ENCODE results near the gene ZNF558.

ZNF558 gene

DNA sequence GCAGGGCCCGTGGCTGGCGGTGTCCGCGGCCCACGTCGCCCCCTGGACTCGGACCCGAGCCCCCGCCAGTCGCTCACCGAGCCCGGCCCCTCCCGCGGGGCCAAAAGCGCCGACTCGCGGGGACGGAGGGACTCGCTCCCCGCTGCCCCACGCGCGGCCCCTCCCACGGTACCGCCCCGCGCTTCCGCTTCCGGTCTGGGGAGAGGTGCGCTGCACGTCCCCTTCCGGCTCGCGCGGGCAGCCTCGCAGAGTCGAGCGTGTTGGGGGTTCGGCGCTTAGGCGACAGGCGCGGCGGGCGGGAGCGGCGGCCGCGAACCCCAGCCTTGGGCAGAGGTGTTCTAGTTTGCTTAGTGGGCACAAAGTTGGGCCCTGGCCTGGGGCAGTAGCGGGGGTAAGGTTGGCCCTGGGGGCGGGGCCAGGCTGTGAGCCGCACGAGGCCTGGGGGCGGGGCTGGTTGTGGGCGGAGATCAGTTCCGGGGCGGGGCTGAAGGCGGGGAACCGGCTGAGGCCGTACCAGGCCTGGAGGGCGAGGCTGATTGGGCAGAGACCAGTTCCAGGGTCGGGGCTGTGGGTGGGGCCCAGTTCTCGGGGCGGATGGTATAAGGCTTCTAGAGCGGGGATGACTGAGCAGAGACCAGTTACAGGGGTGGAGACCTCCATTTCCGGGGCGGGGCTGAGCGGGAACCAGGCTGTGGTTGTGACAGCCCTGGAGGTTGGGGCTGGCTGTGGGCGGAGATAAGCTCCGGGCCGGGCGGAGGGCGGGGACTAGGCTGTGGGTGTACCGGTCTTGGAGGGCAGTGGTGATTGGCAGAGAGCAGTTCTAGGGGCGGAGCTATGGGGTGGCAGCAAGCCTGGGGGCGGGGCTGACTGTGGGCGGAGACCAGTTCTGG, at the start of gene ZNF558, which contains the start of gene MBD3L1:
Gene ZNF558, minus strand, starts transcription at position 173 of the 890 bp plus-strand sequence. CDS start 9,645 bp downstream, outside the sequence.
Gene MBD3L1, plus strand, starts transcription at position 246 of the 890 bp plus-strand sequence. CDS start 10,302 bp downstream, outside the sequence.
- DNase-seq: peak; percentile 100

DNA sequence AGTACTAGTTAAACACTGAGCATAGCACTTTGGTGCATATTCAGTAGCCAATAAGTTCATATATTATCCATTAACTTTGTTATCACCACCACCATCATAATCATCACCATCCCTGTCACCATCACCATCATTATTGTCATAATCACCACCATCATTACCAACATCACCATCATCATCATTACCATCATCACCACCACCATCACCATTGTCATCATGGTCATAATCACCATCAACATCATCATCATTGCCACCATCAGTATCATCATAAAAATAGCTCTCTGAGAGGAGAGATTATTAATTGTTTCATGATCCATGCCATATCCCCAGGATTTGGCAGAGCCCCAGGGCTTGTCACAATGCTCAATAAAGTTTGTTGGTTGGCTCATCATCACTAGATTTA, 49.4 kb upstream of the ZNF558 start:
- DNase-seq: no peak

DNA sequence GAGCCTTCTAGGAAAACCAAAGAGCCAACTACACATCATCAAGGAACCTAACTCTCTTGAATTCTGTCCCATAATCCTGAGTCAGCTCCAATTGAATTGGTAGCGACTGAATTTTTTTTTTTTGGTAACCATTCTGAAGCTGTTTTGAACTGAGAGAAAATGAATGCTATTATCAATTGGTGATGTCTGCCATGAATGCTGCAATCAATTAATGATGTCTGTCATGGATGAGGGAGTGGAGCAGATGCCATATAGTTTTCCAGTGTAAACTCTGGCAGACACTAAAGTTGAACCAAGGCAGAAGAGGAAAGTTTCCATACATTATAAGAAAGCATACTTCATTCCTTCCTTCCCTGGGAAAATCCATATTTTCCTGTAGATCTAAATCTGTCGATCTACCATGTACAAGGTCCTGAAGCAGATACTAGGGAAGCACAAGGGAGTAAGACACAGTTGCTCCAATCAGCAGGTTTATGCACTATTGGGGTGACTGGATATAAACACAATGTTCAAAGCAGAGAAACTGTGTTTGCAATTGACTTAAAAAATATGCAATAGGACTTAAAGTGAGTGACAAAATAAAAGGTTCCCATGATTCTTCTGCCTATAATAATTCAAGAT, 48.9 kb upstream of the ZNF558 start:
- DNase-seq: no peak

DNA sequence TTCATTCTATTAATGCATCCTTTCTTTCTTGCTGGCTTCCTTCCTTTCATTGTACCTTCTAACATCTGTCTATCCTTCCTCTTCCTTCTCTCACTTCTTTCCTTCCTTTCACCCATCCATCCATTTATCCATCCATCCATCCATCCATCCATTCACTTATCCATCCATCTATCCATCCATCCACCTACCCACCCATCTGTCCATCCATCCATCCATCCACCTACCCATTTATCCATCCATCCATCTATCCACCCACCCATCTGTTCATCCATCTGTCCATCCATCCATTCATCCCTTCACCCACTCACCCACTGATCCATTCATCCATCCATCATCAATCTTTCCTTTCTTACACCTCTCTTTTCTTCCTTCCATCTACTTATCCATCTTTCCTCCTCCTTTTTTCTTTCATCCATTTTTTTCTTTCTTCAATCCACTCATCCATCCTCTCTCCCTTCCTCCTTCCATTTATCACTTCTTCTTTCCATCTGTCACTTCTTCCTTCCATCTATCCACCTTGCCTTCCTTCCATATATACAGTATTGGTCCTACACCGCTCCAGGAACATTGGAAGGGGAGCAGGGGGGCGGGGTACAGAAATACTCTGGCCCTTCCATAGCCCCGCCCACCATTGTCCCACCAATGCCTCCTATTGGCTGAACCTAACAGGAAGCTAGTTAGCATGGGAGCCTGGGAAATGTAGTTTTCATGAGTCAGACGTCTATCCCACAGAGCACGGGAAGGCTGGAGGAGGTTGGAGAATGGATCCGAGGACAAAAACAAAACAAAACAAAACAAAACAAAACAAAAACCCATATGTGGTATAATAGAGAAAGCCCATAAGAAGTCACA, 46.0 kb upstream of the ZNF558 start:
- no peak for DNase-seq

DNA sequence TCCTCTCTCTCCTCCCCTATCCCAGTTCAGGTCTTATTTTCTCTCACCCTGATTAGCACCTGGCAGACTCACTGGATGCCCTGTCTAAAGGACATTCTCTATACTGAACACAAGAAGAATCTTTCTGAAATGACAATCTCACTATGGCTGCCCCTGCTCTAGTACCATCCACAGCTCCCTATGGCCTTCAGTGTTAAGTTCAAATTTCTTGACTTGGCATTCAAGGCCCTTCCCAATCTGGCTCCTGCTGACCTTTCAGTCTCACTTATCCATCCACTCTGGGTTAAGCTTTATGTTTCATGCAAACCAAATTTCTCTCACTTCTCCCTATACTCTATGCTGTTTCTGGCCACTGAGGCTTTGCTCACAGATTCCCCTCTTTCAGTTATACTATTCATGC, 34.2 kb upstream of the ZNF558 start:
- DNase-seq: no peak

DNA sequence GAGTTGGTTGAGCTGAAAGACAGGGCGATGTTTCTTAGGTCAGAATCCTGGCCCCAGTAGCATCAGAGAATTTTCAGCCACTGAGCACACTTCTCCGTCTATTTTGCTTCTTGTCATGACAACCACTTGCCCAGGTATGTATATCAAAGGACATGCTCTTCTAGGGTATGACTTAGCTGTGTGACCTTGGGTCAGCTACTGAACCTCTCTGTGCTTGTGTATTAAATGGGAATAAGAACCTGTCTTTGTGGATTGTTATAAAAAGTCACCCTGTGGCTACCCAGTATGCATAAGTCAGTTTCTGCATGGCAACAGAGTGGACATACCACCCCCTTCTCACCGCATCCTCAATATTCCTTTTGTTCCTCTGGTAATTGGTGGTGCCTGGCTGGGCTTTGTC, 26.2 kb upstream of the ZNF558 start:
- no peak for DNase-seq

DNA sequence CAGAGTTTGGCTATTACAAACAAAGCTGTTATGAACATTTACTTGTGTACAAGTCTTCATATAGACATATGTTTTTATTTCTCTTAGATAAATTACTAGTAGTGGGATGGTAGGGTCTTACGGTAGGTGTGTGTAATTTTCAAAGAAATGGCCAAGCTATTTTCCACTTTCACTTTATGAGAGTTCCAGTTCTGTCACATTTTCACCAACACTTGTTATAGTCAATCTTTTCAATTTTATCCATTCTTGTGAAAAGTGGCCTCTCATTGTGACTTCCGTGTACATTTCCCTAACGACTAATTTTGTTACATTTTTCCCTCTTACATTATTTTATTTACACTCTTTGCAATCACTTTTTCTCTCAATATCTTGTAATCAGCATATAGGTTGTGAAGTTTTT, 18.4 kb upstream of the ZNF558 start:
- no peak for DNase-seq

DNA sequence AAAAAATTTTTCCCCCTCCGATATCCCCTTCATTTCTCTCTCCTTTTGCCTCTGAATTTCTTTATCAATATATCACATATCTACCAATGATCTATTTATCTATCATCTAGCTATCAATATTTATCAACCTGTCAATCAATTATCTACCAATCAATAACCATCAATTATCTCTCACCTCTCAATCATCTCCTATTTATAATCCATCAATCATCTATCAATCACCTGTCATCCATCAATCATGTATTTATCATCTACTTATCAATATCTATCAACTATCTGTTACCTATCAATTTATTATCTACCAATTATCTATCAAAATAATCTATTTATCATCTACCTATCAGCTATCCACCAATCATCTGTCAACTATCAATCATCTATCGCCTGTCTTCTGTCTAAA, 17.1 kb upstream of the ZNF558 start:
- DNase-seq: no peak

DNA sequence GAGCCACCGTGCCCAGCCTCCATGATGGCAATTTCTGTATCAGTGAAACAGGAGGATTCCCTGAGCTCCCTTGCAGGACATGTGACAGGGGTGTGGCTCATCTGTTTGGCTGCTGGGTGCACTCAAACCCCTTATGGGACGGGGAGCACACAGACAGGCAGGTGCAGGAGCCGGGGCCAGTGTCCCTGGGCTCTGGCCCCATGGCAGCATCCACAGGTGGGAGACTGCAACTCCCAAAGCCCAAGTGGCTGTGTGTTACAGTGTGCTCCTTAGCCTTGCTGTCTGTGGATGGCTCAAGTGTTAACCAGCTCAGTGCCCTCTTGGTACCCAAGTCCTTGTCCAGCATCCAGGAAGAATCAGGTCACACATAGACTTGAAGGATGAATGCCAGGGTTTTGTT, 14.7 kb upstream of the ZNF558 start:
- DNase-seq: no peak

DNA sequence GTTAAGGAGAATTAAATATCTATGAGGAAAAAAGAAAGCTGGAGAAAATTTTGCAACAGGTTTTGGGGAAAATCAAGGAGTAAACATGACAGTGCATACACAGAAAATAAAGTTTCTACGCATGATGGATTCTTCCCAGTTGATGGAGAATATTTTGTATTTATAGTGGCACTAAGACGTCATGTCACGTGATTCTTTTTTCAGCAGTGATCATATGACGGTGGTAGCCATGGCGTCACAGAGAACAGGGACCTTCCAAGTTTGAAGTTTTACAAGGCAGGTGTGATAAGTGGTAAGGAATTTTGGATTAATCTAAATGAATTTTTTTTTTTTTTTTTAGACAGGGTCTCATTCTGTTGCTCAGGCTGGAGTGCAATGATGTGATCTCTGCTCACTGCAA, 8.6 kb upstream of the ZNF558 start:
- no peak for DNase-seq

DNA sequence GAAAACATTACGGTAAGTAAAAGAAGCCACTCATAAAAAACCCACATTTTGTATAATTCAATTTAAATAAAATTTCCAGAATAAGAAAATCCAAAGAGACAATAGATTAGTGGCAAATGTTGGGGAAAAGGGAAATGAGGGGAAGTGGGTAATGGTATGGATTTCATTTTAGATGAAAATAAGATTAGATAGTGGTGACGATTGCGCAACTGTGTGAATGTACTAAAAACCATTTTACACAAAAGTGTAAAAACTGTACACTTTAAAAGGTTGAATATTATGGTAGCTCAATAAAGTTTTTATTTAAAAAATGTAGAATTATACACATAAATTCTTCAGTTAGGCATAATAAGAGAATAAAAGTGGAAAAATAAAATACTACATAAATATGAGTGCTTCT, 3.8 kb upstream of the ZNF558 start:
- no peak for DNase-seq

DNA sequence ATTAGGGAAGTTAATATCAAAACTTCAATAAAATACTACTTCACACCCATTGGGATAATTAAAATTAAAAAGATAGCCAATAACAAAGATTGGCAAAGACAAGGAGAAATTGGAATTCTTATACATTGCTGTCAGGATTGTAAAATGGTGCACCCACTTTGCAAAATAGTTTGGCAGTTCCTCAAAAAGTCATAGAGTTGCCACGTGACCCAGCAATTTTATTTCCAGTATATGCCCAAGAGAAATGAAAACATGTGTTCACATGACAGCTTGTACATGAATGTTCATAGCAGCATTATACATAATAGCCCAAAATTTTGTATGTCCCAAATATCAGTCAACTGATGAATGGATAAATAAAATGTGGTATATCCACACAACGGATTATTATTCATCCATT, 3.3 kb upstream of the ZNF558 start:
- no peak for DNase-seq

DNA sequence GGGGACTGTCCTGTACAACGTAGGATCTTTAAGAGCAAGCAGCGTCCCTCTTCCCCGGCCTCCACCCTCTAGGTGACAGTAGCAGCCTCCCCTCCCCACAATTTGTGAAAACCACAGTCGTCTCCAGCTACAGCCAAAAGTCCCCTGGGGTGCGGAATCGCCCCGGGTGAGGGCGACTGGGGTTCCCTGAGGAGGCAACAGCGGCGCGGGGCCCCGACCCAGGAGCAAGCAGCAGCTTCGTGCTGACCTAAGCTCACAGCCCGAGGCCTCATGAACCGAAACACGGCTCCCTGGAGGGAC, 322 bp downstream of the ZNF558 start:
- no peak for DNase-seq

DNA sequence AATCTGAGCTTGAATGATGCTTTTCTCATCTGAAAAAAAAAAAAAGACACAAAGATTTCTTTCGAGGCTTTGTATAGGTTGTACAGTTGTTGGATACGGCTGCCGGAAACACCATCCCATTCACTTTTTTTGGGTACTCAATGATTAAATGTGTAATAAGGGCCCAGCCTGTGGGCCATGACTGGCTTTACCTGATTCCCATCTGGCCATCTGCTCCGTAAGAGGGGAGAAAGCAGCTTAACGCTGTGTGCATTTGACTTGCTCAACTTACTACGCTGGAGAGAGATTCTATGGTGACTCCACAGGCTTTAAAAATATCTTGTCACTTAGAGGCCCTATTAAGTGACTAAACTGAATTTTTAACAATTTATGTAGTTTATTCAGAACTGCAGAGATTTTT, 731 bp downstream of the ZNF558 start:
- no peak for DNase-seq

DNA sequence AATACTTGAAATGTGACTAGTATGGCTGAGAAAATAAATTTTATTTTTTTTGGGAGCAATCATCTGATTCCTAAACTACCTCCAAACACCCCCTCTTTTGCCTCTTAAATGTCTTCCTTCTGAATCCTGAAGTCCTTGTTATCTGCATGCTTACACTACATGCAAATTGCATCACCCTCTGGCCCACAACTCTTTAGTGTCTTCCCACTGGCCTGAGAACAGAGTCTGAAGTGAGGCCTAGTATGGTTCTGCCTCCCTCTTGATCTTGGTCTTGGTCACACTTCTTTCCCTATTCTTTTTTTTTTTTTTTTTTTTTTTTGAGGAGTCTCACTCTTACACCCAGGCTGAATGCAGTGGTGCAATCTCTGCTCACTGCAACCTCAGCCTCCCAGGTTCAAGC, 4.8 kb downstream of the ZNF558 start:
- no peak for DNase-seq

DNA sequence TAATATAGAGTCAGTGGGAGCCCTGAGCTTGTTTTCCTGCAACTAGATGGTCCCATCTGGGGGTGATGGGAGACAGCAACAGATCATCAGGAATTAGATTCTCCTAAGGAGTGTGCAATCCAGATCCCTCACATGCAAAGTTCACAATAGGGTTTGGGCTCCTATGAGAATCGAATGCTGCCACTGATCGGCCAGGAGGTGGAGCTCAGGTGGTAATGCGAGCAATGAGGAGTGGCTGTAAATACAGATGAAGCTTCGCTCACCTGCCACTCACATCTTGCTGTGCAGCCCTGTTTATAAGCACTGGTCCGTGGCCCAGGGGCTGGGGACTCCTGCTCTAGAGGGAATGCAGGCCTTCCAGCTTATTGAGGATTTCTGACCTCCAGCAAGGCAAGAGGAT, 5.7 kb downstream of the ZNF558 start:
- no peak for DNase-seq

DNA sequence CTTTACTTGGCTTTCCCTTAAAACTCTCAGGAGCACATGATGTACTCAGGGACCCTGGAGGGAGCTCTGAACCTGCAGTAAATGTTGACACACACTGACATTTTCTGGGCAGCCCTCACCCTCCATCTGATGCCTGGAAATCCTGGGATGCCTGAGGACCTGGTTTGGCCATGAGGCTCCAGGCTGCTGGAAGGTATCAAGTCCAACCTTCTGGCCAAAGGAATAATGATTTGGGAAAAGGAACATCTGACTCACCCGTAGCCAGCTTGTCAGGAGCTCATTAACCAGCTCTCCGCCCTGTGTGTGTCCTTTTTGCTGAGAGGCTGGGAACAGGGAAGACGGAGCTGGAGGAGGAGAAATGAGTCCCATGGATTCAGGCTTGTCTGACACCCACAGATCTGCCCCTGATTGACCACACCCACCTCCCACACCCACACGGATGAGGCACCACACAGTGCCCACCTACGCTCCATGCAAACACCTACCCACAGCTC, 10.3 kb downstream of the ZNF558 start:
- no peak for DNase-seq

DNA sequence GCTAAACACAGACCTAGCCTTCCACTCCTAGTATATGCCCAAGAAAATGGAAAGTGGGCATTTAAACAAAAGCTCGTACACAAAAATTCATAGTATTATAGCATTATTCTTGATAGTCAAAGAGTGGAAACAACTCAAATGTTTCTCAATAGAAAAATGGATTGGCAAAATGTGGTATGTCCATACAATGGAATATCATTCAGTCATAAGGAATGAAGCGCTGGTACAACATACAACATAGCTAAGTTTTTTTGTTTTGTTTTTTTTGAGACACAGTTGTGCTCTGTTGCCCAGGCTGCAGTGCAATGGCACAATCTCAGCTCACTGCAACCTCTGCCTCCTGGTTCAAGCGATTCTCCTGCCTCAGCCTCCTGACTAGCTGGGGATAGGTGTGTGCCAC, 11.9 kb downstream of the ZNF558 start:
- DNase-seq: no peak

DNA sequence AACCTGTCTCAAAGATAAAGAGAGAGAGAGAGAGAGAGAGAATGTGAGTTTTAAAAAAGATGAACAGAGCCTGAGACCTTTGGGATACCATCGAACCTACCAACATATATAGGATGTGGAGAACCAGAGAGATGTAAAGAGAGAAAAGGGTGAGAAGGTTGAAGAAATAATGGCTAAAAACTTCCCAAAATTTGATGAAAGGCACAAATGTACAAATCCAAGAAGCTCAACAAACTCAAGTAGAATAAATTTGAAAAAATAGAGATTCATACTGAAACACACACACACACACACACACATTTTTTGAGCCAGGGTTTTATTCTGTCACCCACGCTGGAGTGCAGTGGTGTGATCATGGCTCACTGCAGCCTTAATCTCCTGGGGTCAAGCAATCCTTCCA, 16.3 kb downstream of the ZNF558 start:
- DNase-seq: no peak

DNA sequence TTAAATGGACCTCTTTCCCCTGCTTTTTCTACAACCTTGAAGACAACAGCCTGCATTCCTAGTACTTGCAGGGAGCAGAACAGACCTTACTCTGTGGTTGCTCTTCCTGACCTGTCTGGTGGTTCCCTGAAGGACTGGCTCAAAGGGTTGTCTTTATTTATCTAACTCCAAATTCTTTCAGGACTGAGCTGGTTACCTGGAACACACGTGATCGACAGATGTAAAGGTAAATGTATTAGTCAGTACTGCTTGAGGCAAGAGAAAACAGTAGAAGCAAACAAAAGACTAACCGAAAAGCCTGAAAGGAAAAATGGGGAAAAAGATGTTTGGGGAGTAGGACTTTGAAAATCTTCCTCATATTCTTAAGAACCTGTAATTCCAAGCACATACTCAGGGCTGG, 17.9 kb downstream of the ZNF558 start:
- no peak for DNase-seq

DNA sequence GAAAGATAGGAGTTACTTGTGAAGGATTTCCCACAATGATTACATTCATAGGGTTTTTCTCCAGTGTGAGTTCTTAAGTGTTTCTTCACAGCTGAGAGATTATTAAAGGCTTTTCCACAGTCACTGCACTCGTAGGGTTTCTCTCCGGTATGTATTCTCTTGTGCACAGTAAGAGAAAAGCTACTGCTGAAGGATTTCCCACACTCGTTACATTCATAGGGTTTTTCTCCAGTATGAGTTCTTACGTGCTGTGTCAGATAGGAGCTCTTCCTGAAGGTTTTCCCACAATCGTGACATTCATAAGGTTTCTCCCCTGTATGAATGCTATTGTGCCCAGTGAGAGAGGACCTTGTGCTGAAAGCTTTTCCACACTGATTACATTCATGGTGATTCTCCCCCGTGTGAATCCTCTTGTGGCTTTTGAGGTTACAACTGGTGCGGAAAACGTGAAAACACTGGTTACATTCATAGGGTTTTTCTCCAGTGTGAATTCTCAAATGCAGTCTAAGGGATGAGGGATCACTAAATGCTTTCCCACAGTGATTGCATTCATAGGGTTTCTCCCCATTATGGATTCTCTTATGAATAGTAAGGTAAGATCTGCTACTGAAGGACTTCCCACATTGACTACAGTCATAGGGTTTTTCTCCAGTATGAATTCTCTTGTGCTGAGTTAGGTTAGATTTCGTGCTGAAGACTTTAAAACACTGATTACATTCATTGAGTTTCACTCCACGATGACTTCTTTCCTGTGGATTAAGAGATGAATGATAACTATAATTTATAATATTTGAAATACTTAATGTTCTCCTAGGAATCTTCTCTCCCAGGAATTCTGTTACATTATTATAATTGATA, 20.6 kb downstream of the ZNF558 start:
- DNase-seq: no peak

DNA sequence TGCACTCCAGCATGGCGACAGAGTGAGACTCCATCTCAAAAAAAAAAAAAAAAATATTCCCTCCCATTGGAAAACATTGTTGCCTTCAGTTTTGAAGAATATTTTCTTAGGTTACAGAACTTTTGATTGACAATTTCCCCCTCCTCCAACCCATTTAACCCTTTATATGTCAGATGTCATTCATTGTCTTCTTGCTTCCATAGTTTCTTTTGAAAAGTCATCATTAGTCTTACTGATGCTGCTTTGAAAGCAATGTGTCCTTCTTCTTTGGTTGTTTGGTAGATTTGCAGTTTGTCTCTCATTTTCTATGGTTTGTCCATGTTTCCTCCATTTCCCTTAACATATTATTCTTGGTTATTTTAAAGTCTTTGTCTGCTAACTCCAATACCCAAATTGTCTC, 25.4 kb downstream of the ZNF558 start:
- no peak for DNase-seq

DNA sequence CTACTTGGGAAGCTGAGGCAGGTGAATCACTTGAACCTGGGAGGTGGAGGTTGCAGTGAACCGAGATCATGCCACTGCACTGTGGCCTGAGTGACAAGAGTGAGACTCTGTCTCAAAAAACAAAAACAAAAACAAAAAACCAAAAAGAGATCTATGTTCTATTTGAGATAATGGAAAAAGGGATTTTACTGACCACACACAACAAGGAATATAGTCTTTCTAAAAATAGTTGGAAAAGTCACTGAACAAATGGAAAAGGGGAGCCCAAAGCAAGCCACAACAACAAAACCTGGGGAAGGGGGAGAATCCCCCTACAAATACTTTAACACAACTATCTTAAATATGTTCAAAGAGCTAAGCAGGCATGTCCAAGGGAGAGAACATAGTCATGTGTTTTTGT, 37.3 kb downstream of the ZNF558 start:
- DNase-seq: no peak

Measured in CD4-positive, alpha-beta T cell treated with Interferon alpha-2 for 1 hour (primary cell).